ENCODE results near the gene KNDC1.

KNDC1 gene

GRCh38 chr10:133160826-133161471 lies 930 bp downstream of the KNDC1 start:
- DNase-seq (ENCODE audit: low spot score) (no peak), FAIRE-seq (no peak)

- FAIRE-seq: no peak
- DNase-seq (ENCODE audit: low spot score): no peak
These were observed 1.6 kb downstream of the KNDC1 start for GRCh38 chr10:133161486-133162109.

GRCh38 chr10:133162178-133162909 lies 2.3 kb downstream of the KNDC1 start:
- DNase-seq (ENCODE audit: low spot score) (peak; percentile 18), FAIRE-seq (no peak)

GRCh38 chr10:133162910-133163856 lies 3.2 kb downstream of the KNDC1 start:
- FAIRE-seq (no peak), DNase-seq (ENCODE audit: low spot score) (no peak)

- DNase-seq (ENCODE audit: low spot score) (no peak), FAIRE-seq (no peak)
These were observed 4.1 kb downstream of the KNDC1 start for GRCh38 chr10:133163889-133164815.

- DNase-seq (ENCODE audit: low spot score): no peak
- no peak for FAIRE-seq
These were observed 5.0 kb downstream of the KNDC1 start for GRCh38 chr10:133164816-133165555.

GRCh38 chr10:133165556-133166503 lies 5.8 kb downstream of the KNDC1 start:
- no peak for DNase-seq (ENCODE audit: low spot score)
- FAIRE-seq: no peak

GRCh38 chr10:133166504-133166827 lies 6.4 kb downstream of the KNDC1 start:
- no peak for DNase-seq (ENCODE audit: low spot score)
- FAIRE-seq: peak; percentile 86

- no peak for DNase-seq (ENCODE audit: low spot score)
- no peak for FAIRE-seq
These were observed 7.0 kb downstream of the KNDC1 start for GRCh38 chr10:133166828-133167692.

- FAIRE-seq (no peak), DNase-seq (ENCODE audit: low spot score) (no peak)
These were observed 7.9 kb downstream of the KNDC1 start for GRCh38 chr10:133167693-133168616.

GRCh38 chr10:133168617-133169031 lies 8.6 kb downstream of the KNDC1 start:
- DNase-seq (ENCODE audit: low spot score) (no peak), FAIRE-seq (no peak)

- DNase-seq (ENCODE audit: low spot score) (no peak), FAIRE-seq (no peak)
These were observed 9.3 kb downstream of the KNDC1 start for GRCh38 chr10:133169173-133169947.

- DNase-seq (ENCODE audit: low spot score) (no peak), FAIRE-seq (no peak)
These were observed 10.1 kb downstream of the KNDC1 start for GRCh38 chr10:133170092-133170491.

GRCh38 chr10:133173860-133174640 lies 14.0 kb downstream of the KNDC1 start:
- DNase-seq (ENCODE audit: low spot score) (no peak), FAIRE-seq (no peak)

GRCh38 chr10:133174689-133175263 lies 14.8 kb downstream of the KNDC1 start:
- peak; percentile 90 for FAIRE-seq
- no peak for DNase-seq (ENCODE audit: low spot score)

All from urothelium cell line (cell line).